Osteocyte (in vitro differentiated cells): ENCODE measurements around the gene TMBIM6. TPM values are rescaled to one million over a fixed set of nuclear protein-coding genes. Genes with fewer than 3 reads are reported as not detected.
A peak's percentile ranks its signal among the peaks of the same experiment; 100 is the strongest.

ENCODE experiments used
- DNase-seq: peaks from one replicate; pipeline ENCODE4 v3.0.0; 2021; ENCODE audit warnings: mixed read lengths; ENCODE audit not compliant: unreplicated experiment; ENCODE audit errors: extremely low spot score
- H3K27ac Mint-ChIP-seq: one replicate; pipeline ENCODE4 v1.8.0; 2021; ENCODE audit warnings: mild to moderate bottlenecking, mixed read lengths; ENCODE audit not compliant: unreplicated experiment
- H3K27me3 Mint-ChIP-seq: one replicate; pipeline ENCODE4 v1.8.0; 2021; ENCODE audit warnings: mixed read lengths; ENCODE audit not compliant: unreplicated experiment
- H3K36me3 Mint-ChIP-seq: one replicate; pipeline ENCODE4 v1.8.0; 2021; ENCODE audit warnings: mixed read lengths; ENCODE audit not compliant: unreplicated experiment
- H3K4me1 Mint-ChIP-seq: one replicate; pipeline ENCODE4 v1.8.0; 2021; ENCODE audit warnings: mixed read lengths; ENCODE audit not compliant: unreplicated experiment
- H3K4me3 Mint-ChIP-seq: one replicate; pipeline ENCODE4 v1.8.0; 2021; ENCODE audit warnings: mild to moderate bottlenecking, moderate library complexity, mixed read lengths; ENCODE audit not compliant: unreplicated experiment
- H3K9me3 Mint-ChIP-seq: one replicate; pipeline ENCODE4 v1.8.0; 2021; ENCODE audit warnings: mixed read lengths; ENCODE audit not compliant: unreplicated experiment
- CTCF ChIP-seq: fragments of 200-600 bp; sonication (generic); IDR thresholded peaks from 2 replicates; pipeline ENCODE4 v1.5.0; 2021; ENCODE audit warnings: antibody characterized with exemption, mild to moderate bottlenecking, moderate library complexity
- total RNA-seq: library from RNA; stranded (reverse); gene quantifications from 2 replicates; pipeline ENCODE4 v1.2.1, GENCODE V29; 2021

The TMBIM6 gene
- total RNA-seq, 1 donor from 2014 or later = 385 TPM

- no peak overlapping the region for H3K4me3 Mint-ChIP-seq
- DNase-seq = no peak
- no peaks in the 10 kb centered on the region for H3K9me3 Mint-ChIP-seq
- H3K4me1 Mint-ChIP-seq = peaks cover 24% of the 10 kb centered on the region
- H3K36me3 Mint-ChIP-seq = peaks cover 28% of the 10 kb centered on the region
- H3K27ac Mint-ChIP-seq = no peak overlapping the region
- no peak for TF ChIP-seq CTCF
- H3K27me3 Mint-ChIP-seq = no peaks in the 10 kb centered on the region
These were observed 64.1 kb downstream of the TMBIM6 start for GRCh38 chr12:49805409-49805808.

- H3K4me1 Mint-ChIP-seq = peaks cover 26% of the 10 kb centered on the region
- H3K4me3 Mint-ChIP-seq = no peak overlapping the region
- H3K9me3 Mint-ChIP-seq = no peaks in the 10 kb centered on the region
- no peak for TF ChIP-seq CTCF
- H3K27ac Mint-ChIP-seq = peak overlapping the region; percentile 14
- DNase-seq = no peak
- H3K36me3 Mint-ChIP-seq = peaks cover 21% of the 10 kb centered on the region
- H3K27me3 Mint-ChIP-seq = no peaks in the 10 kb centered on the region
These were observed 65.0 kb downstream of the TMBIM6 start for GRCh38 chr12:49806321-49806813.

GRCh38 chr12:49806877-49807276 is 65.5 kb downstream of the TMBIM6 start:
- Mint-ChIP-seq H3K36me3 (peaks cover 18% of the 10 kb centered on the region), H3K4me1 (peaks cover 31% of the 10 kb centered on the region), H3K9me3 (no peaks in the 10 kb centered on the region), H3K27me3 (no peaks in the 10 kb centered on the region), H3K27ac (peak overlapping the region; percentile 14), H3K4me3 (no peak overlapping the region)
- DNase-seq = no peak
- TF ChIP-seq CTCF = no peak

GRCh38 chr12:49807991-49808580 is 66.7 kb downstream of the TMBIM6 start:
- H3K27ac Mint-ChIP-seq = peak overlapping the region; percentile 3
- TF ChIP-seq CTCF = no peak
- peaks cover 34% of the 10 kb centered on the region for H3K4me1 Mint-ChIP-seq
- peaks cover 17% of the 10 kb centered on the region for H3K36me3 Mint-ChIP-seq
- H3K9me3 Mint-ChIP-seq = no peaks in the 10 kb centered on the region
- H3K4me3 Mint-ChIP-seq = no peak overlapping the region
- no peaks in the 10 kb centered on the region for H3K27me3 Mint-ChIP-seq
- no peak for DNase-seq

- Mint-ChIP-seq H3K27ac (peak overlapping the region; percentile 70), H3K36me3 (peaks cover 17% of the 10 kb centered on the region), H3K27me3 (no peaks in the 10 kb centered on the region), H3K4me3 (no peak overlapping the region), H3K4me1 (peaks cover 36% of the 10 kb centered on the region), H3K9me3 (no peaks in the 10 kb centered on the region)
- TF ChIP-seq CTCF = no peak
- no peak for DNase-seq
These were observed 67.5 kb downstream of the TMBIM6 start for GRCh38 chr12:49808686-49809380.
